ENCODE results near the gene DNM3. TPM values are rescaled to one million over a fixed set of nuclear protein-coding genes. Genes with fewer than 3 reads are reported as not detected.

DNM3 gene
- total RNA-seq, 1 experiment from 2014 or later = 0.71 TPM

- H3K36me3 ChIP-seq (ENCODE audit: insufficient read depth, low read length, poor library complexity, severe bottlenecking) = no peaks in the 10 kb centered on the region
- no peak overlapping the region for H3K4me3 ChIP-seq (ENCODE audit: low read depth, low read length, poor library complexity, severe bottlenecking)
- H3K27me3 ChIP-seq (replicated peaks; ENCODE audit: insufficient read depth, low read depth, low read length, poor library complexity) = no peaks in the 10 kb centered on the region
- TF ChIP-seq CTCF (conservative IDR thresholded peaks at IDR 0.05; ENCODE audit: low read depth, low read length) (no peak), EZH2 (IDR thresholded peaks at IDR 0.05; ENCODE audit: borderline replicate concordance, low read depth, low read length, poor library complexity, severe bottlenecking) (no peak)
- no peaks in the 10 kb centered on the region for H3K9me3 ChIP-seq (ENCODE audit: low read depth, low read length, poor library complexity, severe bottlenecking)
- H3K4me1 ChIP-seq (ENCODE audit: insufficient read depth, low read length, poor library complexity, severe bottlenecking) = no peaks in the 10 kb centered on the region
- CTCF ChIA-PET = interaction anchor here (0.6 kb wide), 1 partner anchor 472 kb away, joined by 3 read pairs; the partner anchor contains the start of gene C1orf105
- POLR2A ChIA-PET (ENCODE audit: low non-redundant PET) = no interaction called here
- no peak for DNase-seq (ENCODE audit: low spot score)
- intact Hi-C loops (cut with micrococcal nuclease; ENCODE audit: unreplicated experiment) = no loop called here
- no TSS peak for BruUV-seq (replicated peaks)
- no peak overlapping the region for H3K27ac ChIP-seq (ENCODE audit: low read depth, low read length, poor library complexity, severe bottlenecking)
Observed at GRCh38 chr1:171948511-171948910, 107.2 kb downstream of the DNM3 start.

DNA sequence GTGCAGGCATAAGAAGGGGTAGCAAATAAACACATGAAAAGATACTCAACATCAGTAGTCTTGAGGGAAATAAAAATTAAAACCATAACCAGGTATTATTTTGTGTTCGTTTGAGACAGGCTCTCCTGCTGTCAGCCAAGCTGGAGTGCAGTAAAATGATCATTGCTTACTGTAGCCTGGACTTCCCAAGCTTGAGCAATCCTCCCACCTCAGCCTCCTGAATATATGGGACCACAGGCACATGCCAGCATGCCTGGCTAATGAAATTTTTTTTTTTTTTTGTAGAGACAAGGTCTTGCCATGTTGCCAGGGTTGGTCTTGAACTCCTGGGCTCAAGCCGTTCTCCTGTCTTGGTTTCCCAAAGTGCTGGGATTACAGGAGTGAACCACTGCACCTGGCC, 108.0 kb downstream of the DNM3 start:
- TF ChIP-seq CTCF (conservative IDR thresholded peaks at IDR 0.05; ENCODE audit: low read depth, low read length) (no peak), EZH2 (IDR thresholded peaks at IDR 0.05; ENCODE audit: borderline replicate concordance, low read depth, low read length, poor library complexity, severe bottlenecking) (no peak)
- BruUV-seq (replicated peaks) = no TSS peak
- intact Hi-C loops (cut with micrococcal nuclease; ENCODE audit: unreplicated experiment) = no loop called here

DNA sequence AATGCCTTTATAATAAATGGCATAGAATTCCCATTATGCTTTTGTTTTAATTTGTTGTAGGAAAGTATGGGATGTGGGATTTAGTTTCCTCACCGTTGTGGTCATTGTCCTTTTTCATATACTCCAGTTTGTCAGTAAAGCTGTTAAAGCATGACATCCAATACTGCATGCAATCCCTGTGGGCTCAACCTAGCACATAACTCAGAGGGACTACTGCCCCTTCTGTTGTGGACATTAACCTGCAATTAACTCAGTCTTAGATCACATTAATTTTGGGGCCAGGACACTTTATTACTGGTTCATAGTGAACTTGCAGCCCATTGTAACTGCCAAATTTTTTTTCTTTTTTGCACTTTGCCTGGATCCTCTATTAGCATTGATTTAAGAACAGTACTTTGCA, 112.5 kb downstream of the DNM3 start:
- ChIA-PET POLR2A (ENCODE audit: low non-redundant PET) (no interaction called here), CTCF (no interaction called here)
- intact Hi-C loops (cut with micrococcal nuclease; ENCODE audit: unreplicated experiment) = no loop called here
- Histone ChIP-seq H3K27ac (ENCODE audit: low read depth, low read length, poor library complexity, severe bottlenecking) (no peak overlapping the region), H3K9me3 (ENCODE audit: low read depth, low read length, poor library complexity, severe bottlenecking) (no peaks in the 10 kb centered on the region), H3K27me3 (replicated peaks; ENCODE audit: insufficient read depth, low read depth, low read length, poor library complexity) (no peaks in the 10 kb centered on the region), H3K4me3 (ENCODE audit: low read depth, low read length, poor library complexity, severe bottlenecking) (no peak overlapping the region), H3K4me1 (ENCODE audit: insufficient read depth, low read length, poor library complexity, severe bottlenecking) (no peaks in the 10 kb centered on the region), H3K36me3 (ENCODE audit: insufficient read depth, low read length, poor library complexity, severe bottlenecking) (no peaks in the 10 kb centered on the region)
- TF ChIP-seq CTCF (conservative IDR thresholded peaks at IDR 0.05; ENCODE audit: low read depth, low read length) (no peak), EZH2 (IDR thresholded peaks at IDR 0.05; ENCODE audit: borderline replicate concordance, low read depth, low read length, poor library complexity, severe bottlenecking) (no peak)
- DNase-seq (ENCODE audit: low spot score) = no peak
- BruUV-seq (replicated peaks) = no TSS peak

More for the DNA sequence above, 108.0 kb downstream of the DNM3 start:
- ChIA-PET POLR2A (ENCODE audit: low non-redundant PET) (no interaction called here), CTCF (no interaction called here)
- H3K4me3 ChIP-seq (ENCODE audit: low read depth, low read length, poor library complexity, severe bottlenecking) = no peak overlapping the region
- H3K27ac ChIP-seq (ENCODE audit: low read depth, low read length, poor library complexity, severe bottlenecking) = no peak overlapping the region
- DNase-seq (ENCODE audit: low spot score) = no peak
- no peaks in the 10 kb centered on the region for H3K27me3 ChIP-seq (replicated peaks; ENCODE audit: insufficient read depth, low read depth, low read length, poor library complexity)
- no peaks in the 10 kb centered on the region for H3K36me3 ChIP-seq (ENCODE audit: insufficient read depth, low read length, poor library complexity, severe bottlenecking)
- H3K4me1 ChIP-seq (ENCODE audit: insufficient read depth, low read length, poor library complexity, severe bottlenecking) = no peaks in the 10 kb centered on the region
- no peaks in the 10 kb centered on the region for H3K9me3 ChIP-seq (ENCODE audit: low read depth, low read length, poor library complexity, severe bottlenecking)

Data from A673 (cell line).